ENCODE measurements around the gene ADAMTS17.
A peak's percentile ranks its signal among the peaks of the same experiment; 100 is the strongest.
"Not testable (repeated sequence)": the region's sequence is repeated elsewhere in the genome, so short reads cannot be mapped to it uniquely, and the experiment has no call there.

Gene ADAMTS17

DNA sequence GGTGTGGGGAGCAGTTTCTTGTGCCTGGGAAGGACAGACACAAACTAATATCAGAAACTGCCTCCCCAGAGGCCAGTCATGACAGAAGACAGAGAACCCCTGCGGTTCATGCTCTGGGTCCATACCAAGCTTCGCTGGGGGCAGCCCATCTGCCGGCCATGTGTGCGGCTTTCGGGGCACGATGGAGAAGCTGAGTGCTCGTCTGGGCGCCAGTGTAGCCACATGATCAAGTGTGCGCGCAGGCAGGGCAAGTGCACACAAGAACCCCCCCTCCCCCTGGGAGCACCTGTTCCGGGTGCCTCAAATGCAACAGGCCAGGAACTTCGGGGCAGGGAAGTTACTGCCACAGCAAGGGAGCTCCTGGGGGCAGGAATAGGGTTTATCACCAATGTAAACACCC is 1.8 kb downstream of the ADAMTS17 start:
- TF ChIP-seq, protein P1, sequence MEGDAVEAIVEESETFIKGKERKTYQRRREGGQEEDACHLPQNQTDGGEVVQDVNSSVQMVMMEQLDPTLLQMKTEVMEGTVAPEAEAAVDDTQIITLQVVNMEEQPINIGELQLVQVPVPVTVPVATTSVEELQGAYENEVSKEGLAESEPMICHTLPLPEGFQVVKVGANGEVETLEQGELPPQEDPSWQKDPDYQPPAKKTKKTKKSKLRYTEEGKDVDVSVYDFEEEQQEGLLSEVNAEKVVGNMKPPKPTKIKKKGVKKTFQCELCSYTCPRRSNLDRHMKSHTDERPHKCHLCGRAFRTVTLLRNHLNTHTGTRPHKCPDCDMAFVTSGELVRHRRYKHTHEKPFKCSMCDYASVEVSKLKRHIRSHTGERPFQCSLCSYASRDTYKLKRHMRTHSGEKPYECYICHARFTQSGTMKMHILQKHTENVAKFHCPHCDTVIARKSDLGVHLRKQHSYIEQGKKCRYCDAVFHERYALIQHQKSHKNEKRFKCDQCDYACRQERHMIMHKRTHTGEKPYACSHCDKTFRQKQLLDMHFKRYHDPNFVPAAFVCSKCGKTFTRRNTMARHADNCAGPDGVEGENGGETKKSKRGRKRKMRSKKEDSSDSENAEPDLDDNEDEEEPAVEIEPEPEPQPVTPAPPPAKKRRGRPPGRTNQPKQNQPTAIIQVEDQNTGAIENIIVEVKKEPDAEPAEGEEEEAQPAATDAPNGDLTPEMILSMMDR (IDR thresholded peaks at IDR 0.05; ENCODE audit: low read depth, low read length, poor library complexity, severe bottlenecking): no peak
- TF ChIP-seq EZH2phosphoT487 (IDR thresholded peaks at IDR 0.05; ENCODE audit: borderline replicate concordance, low read length): no peak
- Histone ChIP-seq H3K4me1 (ENCODE audit: control insufficient read depth, low read length) (no peaks in the 10 kb centered on the region), H4K20me1 (ENCODE audit: control insufficient read depth, insufficient read depth, low read depth, low read length) (no peaks in the 10 kb centered on the region), H3K36me3 (ENCODE audit: control insufficient read depth, low read length) (no peaks in the 10 kb centered on the region), H3K27me3 (ENCODE audit: control insufficient read depth, low read length) (no peaks in the 10 kb centered on the region), H3K27ac (ENCODE audit: low read depth, low read length) (no peak overlapping the region), H3K4me3 (ENCODE audit: low read length) (no peak overlapping the region), H3K9me3 (ENCODE audit: control insufficient read depth, insufficient read depth, low read length) (no peaks in the 10 kb centered on the region), H3K9me2 (replicated peaks; ENCODE audit: control insufficient read depth, low read length) (no peaks in the 10 kb centered on the region), H3K4me2 (ENCODE audit: low read length) (no peak overlapping the region), H3K79me2 (ENCODE audit: control insufficient read depth, low read length) (no peaks in the 10 kb centered on the region), H3F3A (ENCODE audit: control insufficient read depth, insufficient read depth) (no peaks in the 10 kb centered on the region)

DNA sequence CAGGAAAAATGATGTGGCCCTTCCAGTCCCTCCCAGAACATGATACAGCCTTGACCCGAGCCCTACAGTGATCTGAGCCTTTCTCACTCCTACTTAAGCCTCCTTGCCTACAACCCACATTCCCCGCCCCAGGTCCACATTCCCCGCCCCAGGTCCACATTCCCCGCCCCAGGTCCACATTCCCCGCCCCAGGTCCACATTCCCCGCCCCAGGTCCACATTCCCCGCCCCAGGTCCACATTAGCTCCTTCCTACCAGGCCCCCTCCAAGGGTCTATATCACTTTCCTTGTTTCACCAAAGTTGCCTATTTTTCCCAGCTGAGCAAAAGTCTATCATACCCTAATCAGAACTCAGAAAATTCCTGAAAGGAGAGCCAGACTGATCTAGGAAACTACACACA is 2.3 kb downstream of the ADAMTS17 start:
- H3K4me3 ChIP-seq (ENCODE audit: low read length); H3K9me3 ChIP-seq (ENCODE audit: control insufficient read depth, insufficient read depth, low read length); H3K79me2 ChIP-seq (ENCODE audit: control insufficient read depth, low read length); H3F3A ChIP-seq (ENCODE audit: control insufficient read depth, insufficient read depth); H3K4me2 ChIP-seq (ENCODE audit: low read length); H3K9me2 ChIP-seq (replicated peaks; ENCODE audit: control insufficient read depth, low read length); H3K27ac ChIP-seq (ENCODE audit: low read depth, low read length); H3K4me1 ChIP-seq (ENCODE audit: control insufficient read depth, low read length); H3K36me3 ChIP-seq (ENCODE audit: control insufficient read depth, low read length); H3K27me3 ChIP-seq (ENCODE audit: control insufficient read depth, low read length); H4K20me1 ChIP-seq (ENCODE audit: control insufficient read depth, insufficient read depth, low read depth, low read length): not testable (repeated sequence)

DNA sequence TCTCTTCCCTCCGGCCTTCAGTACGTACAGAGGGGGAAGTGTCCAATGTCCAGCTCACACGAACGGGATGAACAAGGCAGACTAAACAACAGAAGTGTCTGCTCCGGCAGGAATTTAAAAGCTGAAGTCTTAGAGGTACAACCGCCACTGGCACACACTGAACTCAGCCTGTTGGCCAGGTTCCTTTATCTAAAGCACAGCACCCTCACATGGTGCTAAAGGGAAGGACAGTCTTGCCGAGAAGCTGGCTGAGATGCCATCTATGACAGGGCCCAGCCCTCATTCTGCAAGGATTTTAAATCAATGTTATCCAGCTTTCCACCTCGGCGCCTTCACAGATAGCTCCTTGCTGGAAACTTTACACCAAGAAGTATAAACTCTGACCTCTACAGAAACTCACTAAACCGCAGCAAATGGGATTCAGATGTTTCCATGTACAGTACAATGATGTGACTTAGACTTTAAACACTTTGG is 2.8 kb downstream of the ADAMTS17 start:
- Histone ChIP-seq H3K27me3 (ENCODE audit: control insufficient read depth, low read length) (no peaks in the 10 kb centered on the region), H3K27ac (ENCODE audit: low read depth, low read length) (no peak overlapping the region), H3K9me3 (ENCODE audit: control insufficient read depth, insufficient read depth, low read length) (no peaks in the 10 kb centered on the region), H3F3A (ENCODE audit: control insufficient read depth, insufficient read depth) (no peaks in the 10 kb centered on the region), H4K20me1 (ENCODE audit: control insufficient read depth, insufficient read depth, low read depth, low read length) (no peaks in the 10 kb centered on the region), H3K79me2 (ENCODE audit: control insufficient read depth, low read length) (no peaks in the 10 kb centered on the region), H3K36me3 (ENCODE audit: control insufficient read depth, low read length) (no peaks in the 10 kb centered on the region), H3K4me1 (ENCODE audit: control insufficient read depth, low read length) (no peaks in the 10 kb centered on the region), H3K4me2 (ENCODE audit: low read length) (no peak overlapping the region), H3K4me3 (ENCODE audit: low read length) (no peak overlapping the region), H3K9me2 (replicated peaks; ENCODE audit: control insufficient read depth, low read length) (no peaks in the 10 kb centered on the region)
- TF ChIP-seq EZH2phosphoT487 (IDR thresholded peaks at IDR 0.05; ENCODE audit: borderline replicate concordance, low read length): no peak
- TF ChIP-seq, protein P1 (IDR thresholded peaks at IDR 0.05; ENCODE audit: low read depth, low read length, poor library complexity, severe bottlenecking): peak; percentile 16

DNA sequence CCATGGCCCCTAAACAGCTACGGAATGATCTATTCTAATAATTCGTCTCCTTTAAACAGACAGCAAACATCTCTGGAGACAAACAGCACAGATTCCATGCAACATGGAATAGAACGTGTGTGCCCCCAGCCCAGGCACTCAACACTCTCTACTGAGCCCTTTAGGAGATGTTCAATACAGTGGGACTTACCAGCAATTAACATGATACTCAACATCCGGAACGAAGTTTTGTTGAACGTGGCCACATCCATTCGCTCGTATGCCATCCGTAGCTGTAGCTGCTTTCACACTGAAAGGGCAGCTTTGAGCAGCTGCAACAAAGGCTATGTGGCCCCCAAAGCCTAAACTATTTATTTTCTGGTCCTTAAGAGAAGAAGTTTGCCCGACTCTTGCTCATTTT is 3.5 kb downstream of the ADAMTS17 start:
- Histone ChIP-seq H3K79me2 (ENCODE audit: control insufficient read depth, low read length) (no peaks in the 10 kb centered on the region), H3K27me3 (ENCODE audit: control insufficient read depth, low read length) (no peaks in the 10 kb centered on the region), H3K4me3 (ENCODE audit: low read length) (no peak overlapping the region), H4K20me1 (ENCODE audit: control insufficient read depth, insufficient read depth, low read depth, low read length) (no peaks in the 10 kb centered on the region), H3K27ac (ENCODE audit: low read depth, low read length) (no peak overlapping the region), H3K4me1 (ENCODE audit: control insufficient read depth, low read length) (no peaks in the 10 kb centered on the region), H3K36me3 (ENCODE audit: control insufficient read depth, low read length) (no peaks in the 10 kb centered on the region), H3K9me3 (ENCODE audit: control insufficient read depth, insufficient read depth, low read length) (no peaks in the 10 kb centered on the region), H3F3A (ENCODE audit: control insufficient read depth, insufficient read depth) (no peaks in the 10 kb centered on the region), H3K9me2 (replicated peaks; ENCODE audit: control insufficient read depth, low read length) (no peaks in the 10 kb centered on the region), H3K4me2 (ENCODE audit: low read length) (no peak overlapping the region)
- TF ChIP-seq, protein P1 (IDR thresholded peaks at IDR 0.05; ENCODE audit: low read depth, low read length, poor library complexity, severe bottlenecking): no peak
- no peak for TF ChIP-seq EZH2phosphoT487 (IDR thresholded peaks at IDR 0.05; ENCODE audit: borderline replicate concordance, low read length)

Data from DOHH2 (cell line).